Urinary bladder (tissue), 4 donors: Measurements from ENCODE around the gene PRSS56. TPM values are rescaled to one million over a fixed set of nuclear protein-coding genes. Genes with fewer than 3 reads are reported as not detected.

ENCODE experiments used
- DNase-seq: peaks from one replicate; pipeline ENCODE4 v3.0.0-alpha.2; 2015; ENCODE audit errors: extremely low spot score
- H3K27ac ChIP-seq: one replicate; pipeline ENCODE4 v1.5.1; 2013; ENCODE audit warnings: low read depth, mild to moderate bottlenecking, moderate library complexity
- H3K36me3 ChIP-seq: one replicate; pipeline ENCODE4 v1.6.1; 2013; ENCODE audit warnings: mild to moderate bottlenecking, moderate library complexity; ENCODE audit not compliant: insufficient read depth
- H3K4me1 ChIP-seq: one replicate; pipeline ENCODE4 v1.6.1; 2013; ENCODE audit warnings: mild to moderate bottlenecking, moderate library complexity; ENCODE audit not compliant: insufficient read depth
- H3K4me3 ChIP-seq: one replicate; pipeline ENCODE4 v1.5.1; 2013; ENCODE audit warnings: low read depth, low read length
- WGBS: extraction: QIAGEN DNeasy Blood & Tissue Kit; methylation state at CpG from one replicate; pipeline ENCODE4 v1.1.7; 2013; 5-methylcytosine and 5-hydroxymethylcytosine counted together
- polyA plus RNA-seq: library from polyadenylated mRNA; stranded (reverse); fragments of 200-250 nt; gene quantifications from one replicate; pipeline ENCODE4 v1.2.3, GENCODE V29; 2013
- total RNA-seq: library from RNA; depleted of rRNA; stranded (reverse); fragments of >200 nt; gene quantifications from one replicate; pipeline ENCODE4 v1.2.3, GENCODE V29; 2014
- donor health status: healthy with polysubstance abuse.
- donor health status: healthy.

The PRSS56 gene
- total and polyA plus RNA-seq, 2 donors, result not detected

GRCh38 chr2:232490221-232491138 is 29.7 kb upstream of the PRSS56 start:
- no peaks in the 10 kb centered on the region for H3K4me1 ChIP-seq
- DNase-seq, result no peak
- 86% methylated on average over 30 of the region's 30 CpGs for WGBS
- H3K4me3 ChIP-seq, result no peak overlapping the region
- H3K36me3 ChIP-seq, result no peaks in the 10 kb centered on the region
- no peak overlapping the region for H3K27ac ChIP-seq

GRCh38 chr2:232491139-232491780 is 28.9 kb upstream of the PRSS56 start:
- Histone ChIP-seq H3K4me1 (no peaks in the 10 kb centered on the region), H3K36me3 (no peaks in the 10 kb centered on the region), H3K4me3 (no peak overlapping the region), H3K27ac (no peak overlapping the region)
- DNase-seq, result no peak
- 93% methylated on average over 12 of the region's 12 CpGs for WGBS

- no peak overlapping the region for H3K27ac ChIP-seq
- 73% methylated on average over 8 of the region's 8 CpGs for WGBS
- no peak overlapping the region for H3K4me3 ChIP-seq
- no peaks in the 10 kb centered on the region for H3K36me3 ChIP-seq
- H3K4me1 ChIP-seq, result no peaks in the 10 kb centered on the region
- DNase-seq, result no peak
Measured at GRCh38 chr2:232492236-232492848, 27.8 kb upstream of the PRSS56 start.

- Histone ChIP-seq H3K4me1 (no peaks in the 10 kb centered on the region), H3K4me3 (no peak overlapping the region), H3K27ac (no peak overlapping the region), H3K36me3 (no peaks in the 10 kb centered on the region)
- DNase-seq, result no peak
- 88% methylated on average over 24 of the region's 24 CpGs for WGBS
Measured at GRCh38 chr2:232492963-232493700, 27.1 kb upstream of the PRSS56 start.

- WGBS, result 73% methylated on average over 10 of the region's 10 CpGs
- no peak overlapping the region for H3K27ac ChIP-seq
- no peaks in the 10 kb centered on the region for H3K36me3 ChIP-seq
- no peaks in the 10 kb centered on the region for H3K4me1 ChIP-seq
- H3K4me3 ChIP-seq, result no peak overlapping the region
- DNase-seq, result no peak
Measured at GRCh38 chr2:232493701-232494474, 26.3 kb upstream of the PRSS56 start.

GRCh38 chr2:232494542-232494941 is 25.6 kb upstream of the PRSS56 start:
- no peak for DNase-seq
- H3K4me3 ChIP-seq, result no peak overlapping the region
- no peaks in the 10 kb centered on the region for H3K36me3 ChIP-seq
- H3K27ac ChIP-seq, result no peak overlapping the region
- H3K4me1 ChIP-seq, result no peaks in the 10 kb centered on the region
- WGBS, result 88% methylated on average over 5 of the region's 5 CpGs

- no peak for DNase-seq
- Histone ChIP-seq H3K4me3 (no peak overlapping the region), H3K4me1 (no peaks in the 10 kb centered on the region), H3K36me3 (no peaks in the 10 kb centered on the region), H3K27ac (no peak overlapping the region)
- 85% methylated on average over 7 of the region's 7 CpGs for WGBS
Measured at GRCh38 chr2:232495292-232495691, 24.9 kb upstream of the PRSS56 start.

GRCh38 chr2:232496501-232497270 is 23.5 kb upstream of the PRSS56 start:
- Histone ChIP-seq H3K27ac (no peak overlapping the region), H3K36me3 (no peaks in the 10 kb centered on the region), H3K4me3 (no peak overlapping the region), H3K4me1 (no peaks in the 10 kb centered on the region)
- DNase-seq, result no peak
- whole genome bisulfite sequencing, result 62% methylated on average over 20 of the region's 20 CpGs

GRCh38 chr2:232497348-232497747 is 22.8 kb upstream of the PRSS56 start:
- Histone ChIP-seq H3K27ac (no peak overlapping the region), H3K4me1 (no peaks in the 10 kb centered on the region), H3K36me3 (no peaks in the 10 kb centered on the region), H3K4me3 (no peak overlapping the region)
- DNase-seq, result no peak
- 67% methylated on average over 13 of the region's 13 CpGs for WGBS

- Histone ChIP-seq H3K27ac (no peak overlapping the region), H3K4me3 (no peak overlapping the region), H3K4me1 (no peaks in the 10 kb centered on the region), H3K36me3 (no peaks in the 10 kb centered on the region)
- WGBS, result 90% methylated on average over 3 of the region's 3 CpGs
- no peak for DNase-seq
Measured at GRCh38 chr2:232498452-232498851, 21.7 kb upstream of the PRSS56 start.

- no peaks in the 10 kb centered on the region for H3K4me1 ChIP-seq
- WGBS, result 72% methylated on average over 9 of the region's 9 CpGs
- no peak overlapping the region for H3K27ac ChIP-seq
- no peak for DNase-seq
- H3K4me3 ChIP-seq, result no peak overlapping the region
- no peaks in the 10 kb centered on the region for H3K36me3 ChIP-seq
Measured at GRCh38 chr2:232501331-232501771, 18.8 kb upstream of the PRSS56 start.

GRCh38 chr2:232501794-232502390 is 18.3 kb upstream of the PRSS56 start:
- Histone ChIP-seq H3K27ac (no peak overlapping the region), H3K36me3 (no peaks in the 10 kb centered on the region), H3K4me3 (no peak overlapping the region), H3K4me1 (no peaks in the 10 kb centered on the region)
- WGBS, result 44% methylated on average over 10 of the region's 10 CpGs
- DNase-seq, result no peak
